Fibroblast of mammary gland (primary cell): ENCODE measurements around the gene CWC25.
"Not testable (repeated sequence)": the region's sequence is repeated elsewhere in the genome, so short reads cannot be mapped to it uniquely, and the experiment has no call there.

Experiments
- DNase-seq: peaks from one replicate; pipeline ENCODE4 v3.0.0-alpha.2; 2010; ENCODE audit warnings: low read depth
- H3K4me3 ChIP-seq: 2 replicates; pipeline ENCODE4 v1.5.1; 2011; ENCODE audit warnings: low read depth, mild to moderate bottlenecking, low read length, moderate library complexity; ENCODE audit not compliant: control insufficient read depth
- CTCF ChIP-seq: conservative IDR thresholded peaks from 2 replicates; pipeline ENCODE4 v1.5.1; 2011; ENCODE audit warnings: low read depth, low read length, inconsistent platforms; ENCODE audit not compliant: control insufficient read depth, insufficient read depth

The CWC25 gene

GRCh38 chr17:38796451-38797157 lies 28.5 kb downstream of the CWC25 start:
- no peak overlapping the region for H3K4me3 ChIP-seq
- DNase-seq = no peak
- no peak for TF ChIP-seq CTCF

GRCh38 chr17:38794221-38794620 lies 30.9 kb downstream of the CWC25 start:
- TF ChIP-seq CTCF = no peak
- DNase-seq = no peak
- no peak overlapping the region for H3K4me3 ChIP-seq

GRCh38 chr17:38791162-38791561 lies 34.0 kb downstream of the CWC25 start:
- no peak overlapping the region for H3K4me3 ChIP-seq
- no peak for DNase-seq
- no peak for TF ChIP-seq CTCF

GRCh38 chr17:38790148-38790707 lies 34.9 kb downstream of the CWC25 start:
- DNase-seq = not testable (repeated sequence)

GRCh38 chr17:38789185-38789584 lies 35.9 kb downstream of the CWC25 start:
- no peak overlapping the region for H3K4me3 ChIP-seq
- peak; percentile 79 for DNase-seq
- no peak for TF ChIP-seq CTCF

More at GRCh38 chr17:38790148-38790707, 34.9 kb downstream of the CWC25 start:
- not testable (repeated sequence) for H3K4me3 ChIP-seq

- not testable (repeated sequence) for H3K4me3 ChIP-seq, DNase-seq
Measured at GRCh38 chr17:38787999-38788398, 37.1 kb downstream of the CWC25 start.

GRCh38 chr17:38786372-38786771 lies 38.7 kb downstream of the CWC25 start:
- no peak for DNase-seq

More at GRCh38 chr17:38786372-38786771, 38.7 kb downstream of the CWC25 start:
- H3K4me3 ChIP-seq = no peak overlapping the region
- no peak for TF ChIP-seq CTCF
